ENCODE measurements around the gene ELN. TPM values are rescaled to one million over a fixed set of nuclear protein-coding genes. Genes with fewer than 3 reads are reported as not detected.

ELN gene
- total and polyA plus RNA-seq, 2 donors (not counting 3 experiments of a cell fraction or from before 2014, with no cell fraction given) = 1.7 to 2.6 TPM

DNA sequence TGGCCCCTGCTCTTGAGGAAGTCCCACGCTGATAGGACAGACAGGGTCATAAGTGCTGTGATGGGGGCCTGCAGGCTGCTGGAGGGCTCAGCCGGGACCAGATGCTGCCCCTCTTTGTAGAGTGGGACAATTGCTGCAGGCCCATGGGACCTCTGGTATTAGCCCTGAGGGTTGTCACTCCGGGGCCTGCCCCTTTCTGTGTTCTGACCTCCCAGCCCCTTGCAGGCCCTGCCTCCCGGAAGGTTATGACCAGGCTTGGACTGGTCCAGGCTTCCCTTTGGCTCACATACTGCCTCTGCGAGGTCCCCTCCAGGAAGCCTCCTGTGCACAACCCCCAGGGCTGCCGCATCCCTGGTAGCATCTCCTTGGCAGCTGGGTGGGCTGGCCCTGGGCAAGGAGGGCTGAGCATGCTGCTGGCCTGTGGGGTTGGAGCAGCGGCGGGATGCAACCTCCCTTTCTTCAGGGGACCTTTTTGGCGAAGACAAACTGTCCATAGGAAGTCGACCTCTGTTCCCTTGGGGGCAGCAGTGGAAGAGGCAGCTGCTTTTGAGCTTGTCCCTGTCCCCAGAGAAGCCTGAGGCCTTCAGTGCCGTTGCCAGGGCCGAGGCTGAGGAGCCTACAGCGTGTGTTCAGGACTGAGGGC, 64.5 kb downstream of the ELN start:
- no peak overlapping the region for H3K4me2 ChIP-seq (ENCODE audit: insufficient read depth, low read length)
- ChIA-PET POLR2A (interaction anchor here (0.7 kb wide), 1 partner anchor 23 kb away, joined by 10 read pairs; no protein-coding TSS in a partner anchor), CTCF (interaction anchor here (0.6 to 1.3 kb wide), 2 partner anchors 12 to 463 kb away, joined by 3 to 4 read pairs; no protein-coding TSS in a partner anchor)
- H3K79me2 ChIP-seq (ENCODE audit: control insufficient read depth, insufficient read depth, low read length) = no peaks in the 10 kb centered on the region
- no peak for DNase-seq (ENCODE audit: low read depth, low spot score)
- intact Hi-C loops (cut with micrococcal nuclease) = loop anchor here (10.0 kb wide), 1 partner anchor 182 kb away; no protein-coding TSS in a partner anchor
- dilution Hi-C loops (cut with MboI; ENCODE audit: extremely low pct_ligation_motif_present, low sequenced_read_pairs) = no loop called here
- H3K27me3 ChIP-seq (ENCODE audit: control insufficient read depth in 2 of 2, insufficient read depth in 2 of 2, low read length in 2 of 2) = no peaks in the 10 kb centered on the region
- H3K4me1 ChIP-seq (ENCODE audit: control insufficient read depth, extremely low read depth, insufficient read depth, low read length) = peaks cover 27% of the 10 kb centered on the region
- H4K20me1 ChIP-seq (replicated peaks; ENCODE audit: control insufficient read depth, extremely low read depth, insufficient read depth, low read length) = no peaks in the 10 kb centered on the region
- TF ChIP-seq, protein P1, sequence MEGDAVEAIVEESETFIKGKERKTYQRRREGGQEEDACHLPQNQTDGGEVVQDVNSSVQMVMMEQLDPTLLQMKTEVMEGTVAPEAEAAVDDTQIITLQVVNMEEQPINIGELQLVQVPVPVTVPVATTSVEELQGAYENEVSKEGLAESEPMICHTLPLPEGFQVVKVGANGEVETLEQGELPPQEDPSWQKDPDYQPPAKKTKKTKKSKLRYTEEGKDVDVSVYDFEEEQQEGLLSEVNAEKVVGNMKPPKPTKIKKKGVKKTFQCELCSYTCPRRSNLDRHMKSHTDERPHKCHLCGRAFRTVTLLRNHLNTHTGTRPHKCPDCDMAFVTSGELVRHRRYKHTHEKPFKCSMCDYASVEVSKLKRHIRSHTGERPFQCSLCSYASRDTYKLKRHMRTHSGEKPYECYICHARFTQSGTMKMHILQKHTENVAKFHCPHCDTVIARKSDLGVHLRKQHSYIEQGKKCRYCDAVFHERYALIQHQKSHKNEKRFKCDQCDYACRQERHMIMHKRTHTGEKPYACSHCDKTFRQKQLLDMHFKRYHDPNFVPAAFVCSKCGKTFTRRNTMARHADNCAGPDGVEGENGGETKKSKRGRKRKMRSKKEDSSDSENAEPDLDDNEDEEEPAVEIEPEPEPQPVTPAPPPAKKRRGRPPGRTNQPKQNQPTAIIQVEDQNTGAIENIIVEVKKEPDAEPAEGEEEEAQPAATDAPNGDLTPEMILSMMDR (IDR thresholded peaks at IDR 0.05; ENCODE audit: extremely low read depth in 1 of 2, insufficient read depth in 1 of 2, low read depth in 1 of 2, low read length in 2 of 2) = no peak
- TF ChIP-seq, protein P2, sequence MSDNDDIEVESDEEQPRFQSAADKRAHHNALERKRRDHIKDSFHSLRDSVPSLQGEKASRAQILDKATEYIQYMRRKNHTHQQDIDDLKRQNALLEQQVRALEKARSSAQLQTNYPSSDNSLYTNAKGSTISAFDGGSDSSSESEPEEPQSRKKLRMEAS (IDR thresholded peaks at IDR 0.05; ENCODE audit: insufficient read depth, insufficient read length) = no peak
- TF ChIP-seq MYC (IDR thresholded peaks at IDR 0.05; ENCODE audit: low read depth, low read length) = no peak
- TF ChIP-seq POLR2A (IDR thresholded peaks at IDR 0.05; ENCODE audit: low read depth, low read length) = no peak
- TF ChIP-seq POLR2AphosphoS5 (IDR thresholded peaks at IDR 0.05; ENCODE audit: insufficient read depth, low read depth, low read length) = no peak
- no peak for TF ChIP-seq GATA2 (IDR thresholded peaks at IDR 0.05; ENCODE audit: insufficient read depth, insufficient read length, low read depth, low read length)
- TF ChIP-seq EZH2 (IDR thresholded peaks at IDR 0.05; ENCODE audit: borderline replicate concordance, low read depth, low read length, severe bottlenecking) = no peak
- no peaks in the 10 kb centered on the region for H3K9me3 ChIP-seq (replicated peaks; ENCODE audit: control insufficient read depth, insufficient read depth, low read length)
- no TSS peak for BruUV-seq (replicated peaks)
- H2AFZ ChIP-seq (ENCODE audit: low read depth, low read length) = no peak overlapping the region
- H3K9me1 ChIP-seq (replicated peaks; ENCODE audit: control insufficient read depth, extremely low read depth, insufficient read depth, low read length) = no peaks in the 10 kb centered on the region
- H3K4me3 ChIP-seq (replicated peaks in 1 of 3; ENCODE audit: insufficient read depth in 1 of 3, low read depth in 1 of 3, low read length in 3 of 3) = no peak overlapping the region
- H3K36me3 ChIP-seq (ENCODE audit: control insufficient read depth in 2 of 2, extremely low read depth in 1 of 2, insufficient read depth in 2 of 2, low read length in 2 of 2) = peaks cover 7% of the 10 kb centered on the region in 2 experiments
- FAIRE-seq = no peak
- H3K9ac ChIP-seq (replicated peaks; ENCODE audit: extremely low read depth, insufficient read depth, low read length) = no peak overlapping the region
- H3K27ac ChIP-seq (ENCODE audit: insufficient read depth, low read depth, low read length) = peak overlapping the region; percentile 83

Data from endothelial cell of umbilical vein (primary cell).